CD4-positive, alpha-beta T cell treated with Interleukin-1 beta for 1 hour (primary cell): Measurements from ENCODE around the gene FAM53C.
"Not testable (repeated sequence)": the region's sequence is repeated elsewhere in the genome, so short reads cannot be mapped to it uniquely, and the experiment has no call there.

Experiments
- DNase-seq, 2 donors: peaks; one replicate each; pipeline ENCODE4 v3.0.0-alpha.2; 2020 to 2022

Gene FAM53C

GRCh38 chr5:138351517-138351916, 13.5 kb downstream of the FAM53C start:
- DNase-seq, result no peak

DNA sequence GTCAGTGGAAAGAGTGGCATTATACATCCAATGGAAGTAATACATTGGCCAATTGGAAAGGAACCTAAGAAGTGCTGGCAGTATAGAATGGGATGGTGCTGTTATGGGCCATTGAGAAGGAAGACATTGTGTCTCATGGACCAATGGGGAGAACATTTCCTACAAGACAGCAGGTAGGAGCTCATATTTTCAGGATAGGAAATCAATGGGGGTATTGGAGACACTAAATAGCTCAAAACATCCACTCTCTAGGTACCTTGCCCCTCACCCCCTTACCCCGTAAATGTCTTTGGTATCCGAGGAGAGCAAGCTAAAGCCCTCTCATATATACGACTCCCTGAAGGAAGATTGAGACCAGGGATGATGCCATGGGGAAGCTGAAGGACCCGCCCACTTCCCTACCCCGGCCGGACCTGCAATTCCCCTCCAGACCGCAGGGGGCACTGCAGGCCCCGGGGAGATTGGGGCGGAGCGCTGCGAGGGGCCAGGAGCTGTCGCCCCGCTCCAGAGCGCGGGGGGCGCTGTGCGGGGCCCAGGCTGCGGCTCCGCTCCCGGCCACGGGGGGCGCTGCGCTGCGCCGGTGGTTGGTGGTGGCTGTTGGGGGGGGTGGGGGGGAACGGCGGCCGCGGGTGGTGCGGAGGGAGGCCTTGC, 14.1 kb downstream of the FAM53C start, which contains the start of gene KDM3B:
KDM3B (plus strand) TSS at position 615 of the 651 bp plus-strand sequence. CDS start 111 bp downstream, outside the sequence.
- peak; percentile 93 to 95 for DNase-seq

GRCh38 chr5:138352722-138353559, 14.9 kb downstream of the FAM53C start:
- DNase-seq, result peak; percentile 78 to 80

DNA sequence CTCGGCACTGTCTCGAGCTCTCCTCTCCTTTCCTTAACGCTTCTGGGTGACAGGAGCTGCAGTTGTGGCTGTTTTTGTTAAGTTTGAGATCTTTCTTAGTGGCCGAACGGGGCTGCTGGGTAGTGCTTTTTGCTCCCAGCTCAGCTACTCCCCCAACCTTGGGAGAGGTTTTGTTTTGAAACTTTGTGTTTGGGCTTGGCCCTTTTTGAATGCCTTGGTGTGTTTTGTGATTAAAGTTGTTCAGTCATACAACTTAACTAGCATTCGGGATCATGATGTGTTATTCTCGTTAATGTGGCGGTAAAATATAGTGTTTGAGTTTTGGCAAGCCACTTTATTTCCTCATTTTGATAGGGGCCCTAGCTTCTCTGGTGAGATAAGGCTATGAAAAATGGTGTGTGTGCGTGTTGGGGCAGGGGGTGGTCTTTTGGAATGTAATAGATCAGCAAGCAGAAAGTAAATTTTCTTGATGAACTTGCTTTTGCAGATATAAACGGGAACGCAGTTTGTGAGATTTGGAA, 15.6 kb downstream of the FAM53C start:
- peak in 1 of 2 donors; percentile 38 for DNase-seq

GRCh38 chr5:138354387-138354786, 16.3 kb downstream of the FAM53C start:
- DNase-seq, result no peak

DNA sequence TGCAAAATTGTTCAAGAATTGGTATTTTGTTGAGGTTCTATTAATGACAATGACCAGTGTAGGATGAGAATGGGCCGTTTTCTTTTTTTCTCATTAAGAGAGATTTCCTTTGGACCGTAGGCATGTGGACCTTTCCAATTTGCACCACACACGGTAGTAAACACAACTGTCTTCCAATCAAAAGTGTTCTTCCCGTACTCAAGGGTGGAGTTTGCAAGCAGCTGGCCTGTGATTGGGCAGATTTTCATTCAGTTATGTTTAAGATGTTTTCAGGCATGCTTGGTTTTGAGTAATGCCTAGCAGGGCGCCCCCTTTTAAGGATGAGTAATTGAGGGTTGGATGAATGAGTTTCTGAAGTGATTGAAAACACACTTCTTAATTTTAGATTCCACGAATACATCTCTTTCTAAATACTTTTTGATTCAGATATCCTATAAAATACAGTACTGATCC, 16.9 kb downstream of the FAM53C start:
- peak; percentile 58 to 79 for DNase-seq

- DNase-seq, result no peak
These were observed 21.6 kb downstream of the FAM53C start for GRCh38 chr5:138359621-138360020.

- DNase-seq, result no peak
These were observed 22.9 kb downstream of the FAM53C start for GRCh38 chr5:138360941-138361452.

DNA sequence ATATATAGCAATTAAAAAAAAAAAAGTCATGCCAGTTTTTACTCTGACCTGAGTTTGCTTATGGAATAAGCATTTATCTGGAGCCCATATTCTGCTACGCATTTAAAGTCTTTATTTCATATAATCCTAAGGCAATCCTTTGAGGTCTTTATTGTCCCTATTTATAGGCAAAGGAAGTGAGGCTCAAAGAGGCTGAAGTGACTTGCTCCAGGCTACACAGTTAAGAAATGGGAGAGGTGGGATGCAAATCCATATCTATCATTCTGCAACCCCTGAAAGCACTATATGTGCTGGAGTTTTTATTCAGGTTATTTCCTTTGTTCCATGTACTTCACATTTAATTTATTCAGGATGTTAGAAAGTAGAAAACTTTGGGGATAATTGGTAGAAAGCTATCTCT, 26.5 kb downstream of the FAM53C start:
- no peak for DNase-seq

GRCh38 chr5:138366632-138367382, 28.7 kb downstream of the FAM53C start:
- DNase-seq, result no peak

GRCh38 chr5:138369261-138369660, 31.2 kb downstream of the FAM53C start:
- no peak for DNase-seq

DNA sequence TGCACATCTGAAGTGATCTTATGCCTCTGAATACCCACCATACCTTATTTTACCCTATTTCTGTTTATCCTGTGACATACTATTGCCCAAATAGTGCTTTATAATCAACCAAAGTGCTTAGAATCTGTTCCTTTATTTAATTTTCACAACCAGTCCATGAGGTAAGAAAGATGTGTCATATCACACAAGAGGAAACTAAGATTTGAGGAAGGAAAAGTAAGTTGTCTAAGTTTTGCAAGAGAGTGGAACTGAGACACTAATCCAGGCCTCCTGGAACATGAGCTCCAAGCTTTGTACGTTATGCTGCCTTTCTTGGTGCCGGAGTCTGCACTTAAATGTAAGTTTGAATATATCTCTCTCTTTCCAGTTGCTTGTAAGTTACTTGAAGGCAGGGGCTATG, 31.6 kb downstream of the FAM53C start:
- DNase-seq, result no peak

DNA sequence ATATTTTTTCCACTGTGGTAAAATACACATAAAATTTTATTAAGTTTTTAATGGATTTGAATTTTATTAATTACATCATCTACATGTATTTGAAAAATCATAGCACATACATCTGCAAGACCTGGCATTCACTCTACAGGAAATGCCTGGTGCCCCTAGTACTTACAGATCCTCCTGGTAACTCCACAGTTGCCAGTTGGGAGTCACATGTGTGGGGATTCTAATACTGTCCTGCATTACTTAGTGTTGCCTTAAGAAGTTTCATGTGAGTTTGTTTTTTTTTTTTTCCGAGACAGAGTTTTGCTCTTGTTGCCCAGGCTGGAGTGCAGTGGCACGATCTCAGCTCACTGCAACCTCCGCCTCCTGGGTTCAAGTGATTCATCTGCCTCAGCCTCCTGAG, 32.5 kb downstream of the FAM53C start:
- DNase-seq, result no peak

DNA sequence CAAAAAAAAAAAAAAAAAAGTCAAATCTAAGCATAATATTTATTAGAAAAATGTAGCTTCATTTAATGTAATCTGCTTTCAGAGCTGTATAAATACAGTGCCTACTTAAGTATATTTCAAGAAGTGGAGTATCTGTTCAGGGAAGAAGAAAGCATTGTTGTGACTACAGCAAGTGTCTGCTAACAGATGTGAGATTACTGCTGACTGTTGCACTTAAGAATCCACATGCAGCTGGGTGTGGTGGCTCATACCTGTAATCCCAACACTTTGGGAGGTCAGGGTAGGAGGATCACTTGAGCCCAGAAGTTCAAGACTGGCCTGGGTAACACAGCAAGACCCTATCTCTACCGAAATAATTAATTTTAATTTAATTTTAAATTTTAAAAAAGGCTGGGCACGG, 33.4 kb downstream of the FAM53C start:
- DNase-seq, result no peak

- no peak for DNase-seq
These were observed 34.2 kb downstream of the FAM53C start for GRCh38 chr5:138372225-138372624.

GRCh38 chr5:138372653-138373052, 34.6 kb downstream of the FAM53C start:
- no peak for DNase-seq

- no peak for DNase-seq
These were observed 44.3 kb downstream of the FAM53C start for GRCh38 chr5:138382347-138382746.

DNA sequence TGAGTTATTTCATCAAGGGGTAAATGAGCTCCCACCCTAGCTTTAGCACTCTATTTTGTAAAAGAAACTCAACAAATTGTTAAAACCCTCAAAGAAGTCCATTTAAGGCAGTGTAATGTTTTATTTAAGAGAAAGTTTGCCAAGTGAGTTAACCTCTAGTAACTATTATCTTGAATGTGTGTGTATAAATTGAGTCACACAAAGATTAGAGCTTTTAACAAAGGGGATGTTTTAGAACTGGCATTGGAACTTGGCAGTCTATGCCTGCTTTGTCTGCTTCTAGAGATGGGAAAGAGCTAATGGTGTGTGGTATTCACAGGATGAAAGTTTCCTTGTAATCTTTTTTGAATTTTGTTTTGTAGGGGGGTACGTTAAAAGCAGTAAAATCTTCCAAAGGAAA, 47.6 kb downstream of the FAM53C start:
- no peak for DNase-seq

- DNase-seq, result no peak
These were observed 48.2 kb downstream of the FAM53C start for GRCh38 chr5:138386290-138386689.

DNA sequence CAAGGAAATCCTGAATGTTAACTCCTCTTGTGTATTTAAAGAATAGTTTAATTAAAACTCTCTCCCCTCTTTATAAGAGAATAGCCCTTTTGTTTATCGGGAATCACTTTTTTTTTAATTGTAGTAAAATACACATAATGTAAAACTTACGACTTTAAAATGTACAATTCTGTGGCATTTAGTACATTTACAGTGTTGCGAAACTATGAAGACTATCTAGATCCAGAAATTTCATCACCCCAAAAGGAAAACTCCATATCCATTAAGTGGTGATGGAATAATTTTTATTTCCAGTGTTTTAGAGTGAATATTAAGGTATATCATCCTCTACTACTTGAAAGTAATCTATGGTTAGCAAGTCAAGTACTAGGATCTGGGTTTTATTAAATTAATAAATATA, 51.3 kb downstream of the FAM53C start:
- no peak for DNase-seq

- DNase-seq, result not testable (repeated sequence)
These were observed 51.8 kb downstream of the FAM53C start for GRCh38 chr5:138389911-138390310.

GRCh38 chr5:138391859-138392386, 53.9 kb downstream of the FAM53C start:
- no peak for DNase-seq
